ENCODE measurements around the gene NR3C2.

- no peak for TF ChIP-seq CTCF (IDR thresholded peaks at IDR 0.05)
- no peak for TF ChIP-seq POLR2A (IDR thresholded peaks at IDR 0.05)
Measured at GRCh38 chr4:148295642-148296041, 146.6 kb downstream of the NR3C2 start.

Measured in testis (tissue), 2 donors.